Activated CD4-positive, alpha-beta T cell treated with anti-CD3 and anti-CD28 coated beads, Interleukin-2, amount 10 ng/mL, durations not matched to agents 7 days and 5 days (primary cell): ENCODE measurements around the gene ATOX1. TPM values are rescaled to one million over a fixed set of nuclear protein-coding genes. Genes with fewer than 3 reads are reported as not detected.

Experiments
- CTCF ChIA-PET: fragments of 350-600 bp; sonication (Branson Sonifier 250); formaldehyde crosslinking; loops from one replicate; lab custom pipeline; 2021; ENCODE audit warnings: antibody characterized with exemption; lab: Charles Lee
- POLR2A ChIA-PET: fragments of 350-600 bp; sonication (Branson Sonifier 250); formaldehyde crosslinking; loops from one replicate; lab custom pipeline; 2021; ENCODE audit warnings: antibody characterized with exemption; lab: Charles Lee
- DNase-seq: peaks from one replicate; pipeline ENCODE4 v3.0.0-alpha.2; 2020
- H3K27ac Mint-ChIP-seq: one replicate; pipeline ENCODE4 v1.8.0; 2021; ENCODE audit warnings: mild to moderate bottlenecking, moderate library complexity, mixed read lengths
- H3K27me3 Mint-ChIP-seq: one replicate; pipeline ENCODE4 v1.8.0; 2021; ENCODE audit warnings: mixed read lengths
- H3K36me3 Mint-ChIP-seq: one replicate; pipeline ENCODE4 v1.8.0; 2021; ENCODE audit warnings: low read depth, mixed read lengths
- H3K4me1 Mint-ChIP-seq: one replicate; pipeline ENCODE4 v1.8.0; 2021; ENCODE audit warnings: mixed read lengths
- H3K4me3 Mint-ChIP-seq: one replicate; pipeline ENCODE4 v1.8.0; 2021; ENCODE audit warnings: mild to moderate bottlenecking, moderate library complexity, mixed read lengths
- H3K9me3 Mint-ChIP-seq: one replicate; pipeline ENCODE4 v1.8.0; 2021; ENCODE audit warnings: mixed read lengths
- total RNA-seq, 2 experiments: library from RNA; stranded (reverse); gene quantifications; one replicate each; pipeline ENCODE4 v1.2.3, GENCODE V29; 2021

ATOX1 gene
- total RNA-seq, 2 experiments from 2014 or later: 46.9 to 48.1 TPM

GRCh38 chr5:151758141-151758429, 346 bp downstream of the ATOX1 start:
- no peak for DNase-seq
- Mint-ChIP-seq H3K4me3 (peak overlapping the region; percentile 76), H3K27ac (peak overlapping the region; percentile 85), H3K36me3 (peaks cover 6% of the 10 kb centered on the region), H3K27me3 (no peaks in the 10 kb centered on the region), H3K4me1 (peaks cover 36% of the 10 kb centered on the region), H3K9me3 (no peaks in the 10 kb centered on the region)
- POLR2A ChIA-PET: no interaction called here
- CTCF ChIA-PET: interaction anchor here (1.2 to 1.6 kb wide), 2 partner anchors 10 to 14 kb away, joined by 3 to 6 read pairs; no protein-coding TSS in a partner anchor

GRCh38 chr5:151757233-151758140, 944 bp downstream of the ATOX1 start:
- Mint-ChIP-seq H3K4me3 (peak overlapping the region; percentile 76), H3K4me1 (peaks cover 39% of the 10 kb centered on the region), H3K27me3 (no peaks in the 10 kb centered on the region), H3K36me3 (peaks cover 12% of the 10 kb centered on the region), H3K9me3 (no peaks in the 10 kb centered on the region), H3K27ac (peak overlapping the region; percentile 85)
- ChIA-PET POLR2A (interaction anchor here (0.6 kb wide), 1 partner anchor 602 kb away, joined by 3 read pairs; no protein-coding TSS in a partner anchor), CTCF (interaction anchor here (0.9 to 6.4 kb wide), 4 partner anchors 11 to 18 kb away, joined by 3 to 40 read pairs (median 5); partner anchors contain the start of gene G3BP1)
- DNase-seq: peak; percentile 15

- Mint-ChIP-seq H3K4me3 (no peak overlapping the region), H3K27me3 (no peaks in the 10 kb centered on the region), H3K27ac (no peak overlapping the region), H3K9me3 (no peaks in the 10 kb centered on the region), H3K4me1 (peaks cover 40% of the 10 kb centered on the region), H3K36me3 (peaks cover 16% of the 10 kb centered on the region)
- ChIA-PET POLR2A (interaction anchor here (0.6 kb wide), 1 partner anchor 17 kb away, joined by 3 read pairs; no protein-coding TSS in a partner anchor), CTCF (interaction anchor here (1.2 to 6.4 kb wide), 4 partner anchors 9 to 104 kb away, joined by 3 to 40 read pairs (median 4); partner anchors contain the start of gene G3BP1)
- DNase-seq: no peak
These were observed 3.0 kb downstream of the ATOX1 start for GRCh38 chr5:151755383-151755782.

GRCh38 chr5:151751593-151751992, 6.8 kb downstream of the ATOX1 start:
- ChIA-PET CTCF (interaction anchor here (0.6 to 6.4 kb wide), 7 partner anchors 11 to 84 kb away, joined by 3 to 40 read pairs (median 5); partner anchors contain the start of gene G3BP1), POLR2A (interaction anchor here (0.6 to 1.2 kb wide), 2 partner anchors 19 to 33 kb away, joined by 3 read pairs; partner anchors contain the start of gene G3BP1)
- peaks cover 46% of the 10 kb centered on the region for H3K4me1 Mint-ChIP-seq
- peak overlapping the region; percentile 46 for H3K27ac Mint-ChIP-seq
- H3K27me3 Mint-ChIP-seq: no peaks in the 10 kb centered on the region
- no peak for DNase-seq
- H3K9me3 Mint-ChIP-seq: no peaks in the 10 kb centered on the region
- H3K4me3 Mint-ChIP-seq: no peak overlapping the region
- H3K36me3 Mint-ChIP-seq: peaks cover 21% of the 10 kb centered on the region

GRCh38 chr5:151751091-151751490, 7.3 kb downstream of the ATOX1 start:
- H3K27ac Mint-ChIP-seq: peak overlapping the region; percentile 46
- ChIA-PET CTCF (interaction anchor here (0.6 to 1.2 kb wide), 7 partner anchors 10 to 83 kb away, joined by 3 to 6 read pairs (median 3); partner anchors contain the start of gene G3BP1), POLR2A (interaction anchor here (0.6 kb wide), 1 partner anchor 607 kb away, joined by 3 read pairs; no protein-coding TSS in a partner anchor)
- no peak overlapping the region for H3K4me3 Mint-ChIP-seq
- peaks cover 46% of the 10 kb centered on the region for H3K4me1 Mint-ChIP-seq
- H3K36me3 Mint-ChIP-seq: peaks cover 24% of the 10 kb centered on the region
- DNase-seq: no peak
- no peaks in the 10 kb centered on the region for H3K27me3 Mint-ChIP-seq
- H3K9me3 Mint-ChIP-seq: no peaks in the 10 kb centered on the region

GRCh38 chr5:151750121-151750520, 8.3 kb downstream of the ATOX1 start:
- no peak for DNase-seq
- POLR2A ChIA-PET: interaction anchor here (0.6 kb wide), 1 partner anchor 527 kb away, joined by 4 read pairs; no protein-coding TSS in a partner anchor

GRCh38 chr5:151745071-151745705, 13.2 kb downstream of the ATOX1 start:
- Mint-ChIP-seq H3K9me3 (no peaks in the 10 kb centered on the region), H3K27ac (peak overlapping the region; percentile 76), H3K27me3 (no peaks in the 10 kb centered on the region), H3K36me3 (peaks cover 32% of the 10 kb centered on the region), H3K4me1 (peaks cover 64% of the 10 kb centered on the region), H3K4me3 (no peak overlapping the region)
- DNase-seq: peak; percentile 31
- ChIA-PET POLR2A (no interaction called here), CTCF (interaction anchor here (0.7 to 2.0 kb wide), 4 partner anchors 8 to 26 kb away, joined by 3 to 5 read pairs (median 4); no protein-coding TSS in a partner anchor)

More at GRCh38 chr5:151750121-151750520, 8.3 kb downstream of the ATOX1 start:
- H3K36me3 Mint-ChIP-seq: peaks cover 32% of the 10 kb centered on the region
- no peak overlapping the region for H3K4me3 Mint-ChIP-seq
- peak overlapping the region; percentile 71 for H3K27ac Mint-ChIP-seq
- H3K27me3 Mint-ChIP-seq: no peaks in the 10 kb centered on the region
- H3K9me3 Mint-ChIP-seq: no peaks in the 10 kb centered on the region
- peaks cover 47% of the 10 kb centered on the region for H3K4me1 Mint-ChIP-seq
- CTCF ChIA-PET: interaction anchor here (0.7 to 2.3 kb wide), 8 partner anchors 11 to 139 kb away, joined by 3 to 15 read pairs (median 4); partner anchors contain the start of gene G3BP1

- DNase-seq: no peak
- Mint-ChIP-seq H3K4me3 (no peak overlapping the region), H3K27me3 (no peaks in the 10 kb centered on the region), H3K9me3 (no peaks in the 10 kb centered on the region), H3K4me1 (peaks cover 55% of the 10 kb centered on the region), H3K27ac (no peak overlapping the region), H3K36me3 (peaks cover 28% of the 10 kb centered on the region)
- ChIA-PET CTCF (no interaction called here), POLR2A (no interaction called here)
These were observed 14.9 kb downstream of the ATOX1 start for GRCh38 chr5:151743530-151743929.

- CTCF ChIA-PET: interaction anchor here (0.9 to 1.8 kb wide), 2 partner anchors 84 to 90 kb away, joined by 3 to 6 read pairs; no protein-coding TSS in a partner anchor
- Mint-ChIP-seq H3K4me1 (peaks cover 50% of the 10 kb centered on the region), H3K9me3 (no peaks in the 10 kb centered on the region), H3K27me3 (no peaks in the 10 kb centered on the region), H3K4me3 (no peak overlapping the region), H3K27ac (no peak overlapping the region), H3K36me3 (peaks cover 28% of the 10 kb centered on the region)
- DNase-seq: no peak
- POLR2A ChIA-PET: no interaction called here
These were observed 15.5 kb downstream of the ATOX1 start for GRCh38 chr5:151742870-151743294.

GRCh38 chr5:151741678-151742423, 16.6 kb downstream of the ATOX1 start:
- H3K27ac Mint-ChIP-seq: no peak overlapping the region
- POLR2A ChIA-PET: no interaction called here
- DNase-seq: no peak

GRCh38 chr5:151740958-151741373, 17.5 kb downstream of the ATOX1 start:
- H3K9me3 Mint-ChIP-seq: no peaks in the 10 kb centered on the region
- CTCF ChIA-PET: interaction anchor here (0.9 to 1.9 kb wide), 7 partner anchors 11 to 83 kb away, joined by 3 to 9 read pairs (median 5); no protein-coding TSS in a partner anchor
- H3K4me1 Mint-ChIP-seq: peaks cover 37% of the 10 kb centered on the region
- no peaks in the 10 kb centered on the region for H3K27me3 Mint-ChIP-seq
- no peak overlapping the region for H3K4me3 Mint-ChIP-seq
- POLR2A ChIA-PET: interaction anchor here (0.6 kb wide), 1 partner anchor 10 kb away, joined by 3 read pairs; no protein-coding TSS in a partner anchor
- no peak for DNase-seq
- H3K36me3 Mint-ChIP-seq: peaks cover 23% of the 10 kb centered on the region
- H3K27ac Mint-ChIP-seq: peak overlapping the region; percentile 57

More at GRCh38 chr5:151741678-151742423, 16.6 kb downstream of the ATOX1 start:
- Mint-ChIP-seq H3K27me3 (no peaks in the 10 kb centered on the region), H3K4me3 (no peak overlapping the region), H3K9me3 (no peaks in the 10 kb centered on the region), H3K4me1 (peaks cover 46% of the 10 kb centered on the region), H3K36me3 (peaks cover 28% of the 10 kb centered on the region)
- CTCF ChIA-PET: interaction anchor here (0.6 to 1.8 kb wide), 5 partner anchors 10 to 89 kb away, joined by 3 to 6 read pairs (median 4); no protein-coding TSS in a partner anchor
